GM10266 (cell line): ENCODE results near the gene TMEM62.

Experiments
- DNase-seq: peaks from one replicate; pipeline ENCODE4 v3.0.0; 2012; ENCODE audit errors: extremely low spot score
- CTCF ChIP-seq: IDR thresholded peaks from 2 replicates; pipeline ENCODE4 v1.5.1; 2012; ENCODE audit warnings: mild to moderate bottlenecking, low read depth; ENCODE audit not compliant: control insufficient read depth, insufficient read depth; ENCODE audit errors: missing control alignments

Gene TMEM62

GRCh38 chr15:43133430-43134156 is at the start of gene TMEM62:
TMEM62 (plus strand) TSS chr15:43133586; CDS start chr15:43133803, 217 bp downstream.
- DNase-seq: peak; percentile 95
- TF ChIP-seq CTCF: no peak

DNA sequence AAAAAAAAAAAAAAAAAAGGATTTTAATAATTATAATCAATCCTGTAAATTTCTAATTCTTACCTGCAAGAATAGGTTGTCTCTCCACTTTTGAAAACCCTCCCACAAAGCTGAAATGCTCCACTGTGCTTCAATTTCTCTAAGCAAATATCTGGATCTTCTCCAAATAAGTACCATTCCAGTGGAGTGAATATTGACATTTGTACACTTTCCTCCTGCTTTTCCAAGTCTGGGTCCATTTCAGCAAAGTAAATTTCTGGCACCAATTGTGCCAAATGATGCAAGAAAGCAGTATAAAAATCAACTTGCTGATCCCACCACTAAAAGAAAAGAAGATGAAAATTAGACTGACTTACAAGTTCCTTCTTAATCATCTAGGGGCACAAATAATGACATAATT is 47.5 kb upstream of the TMEM62 start:
- no peak for TF ChIP-seq CTCF
- DNase-seq: no peak

- TF ChIP-seq CTCF: no peak
- DNase-seq: no peak
Measured at GRCh38 chr15:43086551-43086950, 46.8 kb upstream of the TMEM62 start.

DNA sequence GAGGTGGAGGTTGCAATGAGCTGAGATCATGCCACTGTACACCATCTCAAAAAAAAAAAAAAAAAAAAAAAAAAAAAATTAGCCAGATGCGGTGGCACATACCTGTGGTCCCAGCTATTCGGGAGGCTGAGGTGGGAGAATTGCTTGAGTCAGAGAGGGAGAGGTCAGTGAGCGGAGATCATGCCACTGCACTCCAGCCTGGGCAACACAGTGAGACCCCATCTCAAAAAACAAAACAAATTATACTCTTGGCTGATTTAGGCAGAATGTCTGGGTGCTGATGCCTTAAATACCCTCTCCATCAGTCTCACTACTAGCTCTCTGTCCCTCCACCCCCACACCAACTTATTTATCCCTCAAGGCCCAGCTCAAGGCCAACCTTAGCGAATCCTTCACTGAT is 41.5 kb upstream of the TMEM62 start:
- no peak for DNase-seq
- TF ChIP-seq CTCF: no peak

DNA sequence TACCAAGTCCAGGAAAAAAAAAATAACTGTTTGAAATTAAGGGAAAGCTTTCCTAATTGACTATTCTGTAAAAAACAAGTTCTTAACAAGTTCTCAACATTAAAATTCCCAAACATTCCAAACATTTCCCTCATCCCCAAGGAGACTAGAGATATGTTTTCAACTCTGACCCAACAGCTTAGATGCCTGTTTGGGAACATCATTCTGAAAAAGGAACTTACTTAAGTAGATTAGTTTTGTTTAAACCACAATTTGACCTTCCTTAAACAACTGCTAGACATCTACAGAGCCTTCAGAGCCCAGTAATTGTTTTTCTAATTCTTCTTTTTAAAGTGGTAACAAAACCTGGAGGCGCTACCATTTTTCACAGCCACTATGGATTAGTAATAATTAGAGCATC is 40.4 kb upstream of the TMEM62 start:
- no peak for TF ChIP-seq CTCF
- no peak for DNase-seq

DNA sequence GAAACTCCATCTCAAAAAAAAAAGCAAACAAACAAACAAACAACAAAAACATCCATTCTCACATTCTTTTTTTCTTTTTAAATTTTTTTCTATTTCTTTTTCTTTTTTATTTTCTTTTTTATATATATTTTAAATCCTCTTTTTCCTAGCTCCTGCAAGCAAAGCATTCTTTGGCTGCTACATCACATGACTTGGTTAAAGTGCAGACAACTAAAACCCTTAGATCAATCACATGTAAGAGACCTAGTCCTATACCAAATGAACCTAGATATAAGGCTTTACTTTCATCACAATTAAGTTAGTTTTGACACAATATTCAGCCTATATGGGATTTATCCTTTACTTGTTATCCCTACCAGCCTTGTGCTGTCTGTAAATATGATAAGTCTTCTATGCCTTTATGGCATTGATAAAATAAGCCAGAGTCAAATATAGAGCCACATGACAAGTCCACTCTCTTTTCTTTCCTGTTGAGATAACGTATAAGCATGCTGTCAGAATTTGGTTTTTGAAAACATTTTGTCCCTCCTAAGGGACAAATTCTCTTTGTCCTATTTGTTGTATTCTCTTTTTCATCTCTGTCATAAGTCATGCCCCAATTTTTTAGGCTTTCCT is 38.9 kb upstream of the TMEM62 start:
- DNase-seq: no peak
- TF ChIP-seq CTCF: no peak

DNA sequence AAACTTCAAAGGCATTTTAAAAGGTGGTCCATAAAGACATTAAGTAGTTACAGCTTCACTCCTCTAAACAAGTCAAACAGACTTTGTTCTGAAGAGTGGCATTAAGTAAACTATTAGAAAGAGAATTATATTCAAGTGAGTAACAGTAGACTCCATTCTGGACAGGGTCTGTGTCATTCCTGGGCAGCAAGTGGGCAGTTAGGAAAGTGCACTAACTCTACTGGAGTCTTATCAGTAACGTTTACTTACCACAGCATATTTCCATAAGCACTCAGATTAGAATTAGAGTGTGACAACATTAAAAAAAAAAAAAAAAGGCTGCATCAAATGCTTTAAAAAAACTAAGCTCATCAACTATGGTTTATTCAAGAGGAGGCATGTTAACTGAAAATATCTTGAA is 38.1 kb upstream of the TMEM62 start:
- no peak for DNase-seq

More for the DNA sequence above, 38.1 kb upstream of the TMEM62 start:
- no peak for TF ChIP-seq CTCF
